Activated naive CD8-positive, alpha-beta T cell (primary cell): Measurements from ENCODE around the gene B4GALNT1.
"Not testable (repeated sequence)": the region's sequence is repeated elsewhere in the genome, so short reads cannot be mapped to it uniquely, and the experiment has no call there.

Source experiments
- H3K27ac Mint-ChIP-seq: one replicate; pipeline ENCODE4 v1.8.0; 2021; ENCODE audit warnings: mixed read lengths
- H3K27me3 Mint-ChIP-seq: one replicate; pipeline ENCODE4 v1.8.0; 2021; ENCODE audit warnings: mixed read lengths
- H3K36me3 Mint-ChIP-seq: one replicate; pipeline ENCODE4 v1.8.0; 2021; ENCODE audit warnings: mixed read lengths
- H3K4me1 Mint-ChIP-seq: one replicate; pipeline ENCODE4 v1.8.0; 2021; ENCODE audit warnings: low read depth, mixed read lengths
- H3K4me3 Mint-ChIP-seq: one replicate; pipeline ENCODE4 v1.8.0; 2021; ENCODE audit warnings: mild to moderate bottlenecking, mixed read lengths
- H3K9me3 Mint-ChIP-seq: one replicate; pipeline ENCODE4 v1.8.0; 2021; ENCODE audit warnings: low read depth, mixed read lengths

B4GALNT1 gene

GRCh38 chr12:57632958-57633840, at the start of gene B4GALNT1:
TSS of gene B4GALNT1 (minus strand) at chr12:57633201. CDS start at chr12:57632132, 1,069 bp downstream.
- Mint-ChIP-seq H3K27me3 (peaks cover 26% of the 10 kb centered on the region), H3K9me3 (no peaks in the 10 kb centered on the region), H3K4me3 (peak within 1 kb of the TSS; percentile 81), H3K36me3 (no peaks in the 10 kb centered on the region), H3K4me1 (peaks cover 9% of the 10 kb centered on the region), H3K27ac (no peak within 1 kb of the TSS)

- Mint-ChIP-seq H3K9me3 (peaks cover 4% of the 10 kb centered on the region), H3K4me1 (no peaks in the 10 kb centered on the region), H3K27me3 (peaks cover 2% of the 10 kb centered on the region), H3K27ac (no peak overlapping the region), H3K4me3 (no peak overlapping the region), H3K36me3 (peaks cover 4% of the 10 kb centered on the region)
Observed at GRCh38 chr12:57679697-57680096, 46.7 kb upstream of the B4GALNT1 start.

GRCh38 chr12:57677947-57678346, 44.9 kb upstream of the B4GALNT1 start:
- H3K36me3 Mint-ChIP-seq, H3K27ac Mint-ChIP-seq, H3K9me3 Mint-ChIP-seq, H3K4me1 Mint-ChIP-seq, H3K4me3 Mint-ChIP-seq, H3K27me3 Mint-ChIP-seq: not testable (repeated sequence)

DNA sequence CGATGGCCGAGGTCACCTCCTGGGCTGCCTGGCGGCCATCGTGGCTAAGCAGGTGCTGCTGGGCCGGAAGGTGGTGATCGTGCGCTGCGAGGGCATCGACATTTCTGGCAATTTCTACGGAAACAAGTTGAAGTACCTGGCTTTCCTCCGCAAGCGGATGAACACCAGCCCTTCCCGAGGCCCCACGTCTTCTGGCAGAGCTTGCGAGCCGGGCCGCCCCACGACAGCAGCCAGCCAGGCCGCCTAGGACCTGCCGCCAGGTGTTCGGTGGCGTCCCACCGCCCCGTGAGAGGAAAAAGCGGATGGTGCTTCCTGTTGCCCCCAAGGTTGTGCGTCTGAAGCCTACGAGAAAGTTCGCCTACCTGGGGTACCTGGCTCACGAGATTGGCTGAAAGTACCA, 41.7 kb upstream of the B4GALNT1 start:
- no peak overlapping the region for H3K4me3 Mint-ChIP-seq
- no peaks in the 10 kb centered on the region for H3K9me3 Mint-ChIP-seq
- no peaks in the 10 kb centered on the region for H3K36me3 Mint-ChIP-seq
- no peaks in the 10 kb centered on the region for H3K4me1 Mint-ChIP-seq
- H3K27ac Mint-ChIP-seq: no peak overlapping the region
- H3K27me3 Mint-ChIP-seq: no peaks in the 10 kb centered on the region

DNA sequence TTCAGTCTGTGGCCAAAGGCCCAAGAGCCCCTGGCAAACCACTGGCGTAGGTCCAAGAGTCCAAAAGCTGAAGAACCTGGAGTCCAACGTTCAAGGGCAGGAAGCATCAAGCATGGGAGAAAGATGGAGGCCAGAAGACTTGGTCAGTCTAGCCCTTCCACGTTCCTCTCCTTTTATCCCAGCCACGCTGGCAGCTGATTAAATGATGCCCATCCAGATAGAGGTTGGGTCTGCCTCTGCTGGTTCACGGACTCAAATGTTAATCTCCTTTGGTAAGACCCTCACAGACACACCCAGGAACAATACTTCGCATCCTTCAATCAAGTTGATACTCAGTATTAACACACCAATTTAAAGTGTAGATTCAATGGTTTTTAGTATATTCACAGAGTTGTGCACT, 39.8 kb upstream of the B4GALNT1 start:
- no peaks in the 10 kb centered on the region for H3K36me3 Mint-ChIP-seq
- H3K4me3 Mint-ChIP-seq: no peak overlapping the region
- peaks cover 1% of the 10 kb centered on the region for H3K27me3 Mint-ChIP-seq
- no peaks in the 10 kb centered on the region for H3K4me1 Mint-ChIP-seq
- no peaks in the 10 kb centered on the region for H3K9me3 Mint-ChIP-seq
- no peak overlapping the region for H3K27ac Mint-ChIP-seq

GRCh38 chr12:57671811-57672210, 38.8 kb upstream of the B4GALNT1 start:
- not testable (repeated sequence) for H3K4me3 Mint-ChIP-seq, H3K27ac Mint-ChIP-seq, H3K36me3 Mint-ChIP-seq, H3K9me3 Mint-ChIP-seq, H3K4me1 Mint-ChIP-seq, H3K27me3 Mint-ChIP-seq

- H3K9me3 Mint-ChIP-seq, H3K27ac Mint-ChIP-seq, H3K4me3 Mint-ChIP-seq, H3K4me1 Mint-ChIP-seq, H3K36me3 Mint-ChIP-seq, H3K27me3 Mint-ChIP-seq: not testable (repeated sequence)
Observed at GRCh38 chr12:57669691-57670090, 36.7 kb upstream of the B4GALNT1 start.

GRCh38 chr12:57666897-57667296, 33.9 kb upstream of the B4GALNT1 start:
- H3K4me1 Mint-ChIP-seq: no peaks in the 10 kb centered on the region
- H3K27me3 Mint-ChIP-seq: peaks cover 1% of the 10 kb centered on the region
- H3K9me3 Mint-ChIP-seq: no peaks in the 10 kb centered on the region
- no peaks in the 10 kb centered on the region for H3K36me3 Mint-ChIP-seq
- no peak overlapping the region for H3K27ac Mint-ChIP-seq
- no peak overlapping the region for H3K4me3 Mint-ChIP-seq

GRCh38 chr12:57665066-57665820, 32.2 kb upstream of the B4GALNT1 start:
- H3K27me3 Mint-ChIP-seq, H3K36me3 Mint-ChIP-seq, H3K9me3 Mint-ChIP-seq, H3K4me3 Mint-ChIP-seq, H3K27ac Mint-ChIP-seq, H3K4me1 Mint-ChIP-seq: not testable (repeated sequence)

DNA sequence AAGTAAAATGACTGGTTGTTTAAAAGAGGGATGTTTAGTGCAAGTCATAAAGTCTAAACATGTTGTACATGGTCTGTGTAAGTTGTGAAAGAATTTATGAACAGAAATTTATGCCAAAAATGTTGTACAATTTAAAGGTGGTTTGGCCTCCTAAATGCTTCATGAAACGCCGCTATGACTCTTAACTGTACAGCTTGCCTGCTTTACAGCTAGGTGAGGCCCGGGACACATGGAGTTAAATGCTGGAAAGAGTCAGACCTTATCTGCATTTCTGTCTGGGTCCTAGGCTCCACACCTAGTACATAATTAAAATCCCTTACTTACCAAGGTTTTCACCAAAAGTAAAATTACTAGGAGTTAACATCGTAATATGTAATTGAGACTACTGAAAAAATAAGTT, 28.4 kb upstream of the B4GALNT1 start:
- no peaks in the 10 kb centered on the region for H3K4me1 Mint-ChIP-seq
- no peaks in the 10 kb centered on the region for H3K36me3 Mint-ChIP-seq
- no peaks in the 10 kb centered on the region for H3K27me3 Mint-ChIP-seq
- H3K9me3 Mint-ChIP-seq: no peaks in the 10 kb centered on the region
- no peak overlapping the region for H3K27ac Mint-ChIP-seq
- H3K4me3 Mint-ChIP-seq: no peak overlapping the region

GRCh38 chr12:57658890-57659289, 25.9 kb upstream of the B4GALNT1 start:
- no peaks in the 10 kb centered on the region for H3K36me3 Mint-ChIP-seq
- H3K9me3 Mint-ChIP-seq: peaks cover 4% of the 10 kb centered on the region
- no peaks in the 10 kb centered on the region for H3K4me1 Mint-ChIP-seq
- H3K27ac Mint-ChIP-seq: no peak overlapping the region
- peaks cover 2% of the 10 kb centered on the region for H3K27me3 Mint-ChIP-seq
- no peak overlapping the region for H3K4me3 Mint-ChIP-seq

DNA sequence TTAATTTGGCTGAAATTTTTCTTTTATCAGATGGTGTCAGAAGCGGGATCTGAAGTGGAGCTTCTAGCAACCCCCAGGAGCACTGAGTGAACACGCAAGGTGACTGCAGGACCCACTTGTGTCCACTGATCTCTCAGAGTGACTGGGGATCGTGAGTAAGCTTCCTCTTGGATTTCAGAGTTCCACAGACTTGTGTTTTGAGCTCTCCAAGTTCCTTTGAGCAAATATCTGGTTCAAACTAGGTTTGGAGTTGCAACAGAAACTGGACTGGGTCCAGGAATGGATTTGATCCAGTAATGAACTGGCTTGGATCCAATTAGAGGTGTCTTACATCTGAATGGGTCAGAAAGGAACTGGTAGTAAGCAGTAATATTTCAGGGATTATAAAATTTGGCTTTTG, 24.7 kb upstream of the B4GALNT1 start:
- Mint-ChIP-seq H3K4me3 (no peak overlapping the region), H3K4me1 (no peaks in the 10 kb centered on the region), H3K36me3 (no peaks in the 10 kb centered on the region), H3K27ac (no peak overlapping the region), H3K27me3 (peaks cover 2% of the 10 kb centered on the region), H3K9me3 (peaks cover 7% of the 10 kb centered on the region)

DNA sequence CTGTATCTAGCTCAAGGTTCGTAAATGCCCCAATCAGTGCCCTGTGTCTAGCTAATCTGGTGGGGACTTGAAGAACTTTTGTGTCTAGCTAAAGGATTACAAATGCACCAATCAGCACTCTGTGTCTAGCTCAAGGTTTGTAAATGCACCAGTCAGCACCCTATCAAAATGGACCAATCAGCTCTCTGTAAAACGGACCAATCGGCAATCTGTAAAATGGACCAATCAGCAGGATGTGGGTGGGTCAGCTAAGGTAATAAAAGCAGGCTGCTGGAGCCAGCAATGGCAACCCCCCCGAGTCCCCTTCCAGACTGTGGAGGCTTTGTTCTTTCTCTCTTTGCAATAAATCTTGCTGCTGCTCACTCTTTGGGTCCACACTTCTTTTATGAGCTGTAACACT, 23.4 kb upstream of the B4GALNT1 start:
- not testable (repeated sequence) for H3K27me3 Mint-ChIP-seq, H3K4me1 Mint-ChIP-seq, H3K27ac Mint-ChIP-seq, H3K9me3 Mint-ChIP-seq, H3K4me3 Mint-ChIP-seq, H3K36me3 Mint-ChIP-seq

DNA sequence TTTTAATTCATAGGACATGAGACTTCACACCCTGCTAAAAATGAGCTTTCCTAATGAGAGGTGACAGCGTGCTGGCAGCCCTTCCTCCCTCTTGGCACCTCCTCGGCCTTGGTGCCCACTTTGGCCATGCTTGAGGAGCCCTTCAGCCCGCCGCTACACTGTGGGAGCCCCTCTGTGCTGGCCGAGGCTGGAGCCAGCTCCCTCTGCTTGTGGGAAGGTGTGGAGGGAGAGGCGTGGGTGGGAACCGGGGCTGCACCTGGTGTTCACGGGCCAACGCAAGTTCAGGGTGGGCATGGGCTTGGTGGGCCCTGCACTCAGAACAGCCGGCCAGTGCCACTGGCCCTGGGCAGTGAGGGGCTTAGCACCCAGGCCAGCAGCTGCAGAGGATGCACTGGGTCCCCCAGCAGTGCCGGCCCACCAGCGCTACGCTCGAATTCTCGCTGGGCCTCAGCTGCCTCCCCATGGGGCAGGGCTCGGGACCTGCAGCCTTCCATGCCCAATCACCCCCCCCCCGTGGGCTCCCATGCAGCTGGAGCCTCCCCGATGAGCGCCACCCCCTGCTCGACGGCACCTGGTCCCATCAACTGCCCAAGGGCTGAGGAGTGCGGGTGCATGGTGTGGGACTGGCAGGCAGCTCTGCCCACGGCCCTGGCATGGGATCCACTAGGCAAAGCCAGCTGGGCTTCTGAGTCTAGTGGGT, 22.7 kb upstream of the B4GALNT1 start:
- Mint-ChIP-seq H3K4me1 (no peaks in the 10 kb centered on the region), H3K27me3 (peaks cover 2% of the 10 kb centered on the region), H3K4me3 (no peak overlapping the region), H3K9me3 (peaks cover 7% of the 10 kb centered on the region), H3K36me3 (no peaks in the 10 kb centered on the region), H3K27ac (no peak overlapping the region)

DNA sequence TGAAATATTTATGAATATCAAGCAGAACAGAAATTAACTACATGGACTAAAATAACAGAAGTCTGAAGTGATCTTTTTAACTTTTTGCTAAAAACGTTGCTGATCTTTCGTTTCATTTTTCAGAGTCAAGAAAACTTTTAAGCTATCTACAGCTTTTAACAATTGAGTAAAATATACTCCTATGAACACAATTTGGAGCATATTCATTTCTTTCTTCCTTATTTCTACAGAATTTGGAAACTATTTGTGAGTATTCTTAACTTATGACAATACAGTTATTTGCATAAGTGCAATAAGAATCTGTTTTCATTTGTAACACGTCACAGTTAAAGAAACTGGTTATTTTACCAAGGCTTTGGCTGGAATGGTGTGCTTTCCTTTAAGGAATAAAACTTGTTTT, 21.0 kb upstream of the B4GALNT1 start:
- Mint-ChIP-seq H3K27me3 (peaks cover 2% of the 10 kb centered on the region), H3K4me3 (no peak overlapping the region), H3K27ac (no peak overlapping the region), H3K4me1 (no peaks in the 10 kb centered on the region), H3K36me3 (no peaks in the 10 kb centered on the region), H3K9me3 (peaks cover 7% of the 10 kb centered on the region)
